DOHH2 (cell line): ENCODE measurements around the gene VPS13A.

Source experiments
- EZH2phosphoT487 ChIP-seq: fragments of 200-600 bp; sonication (generic); IDR thresholded peaks from 2 replicates; pipeline ENCODE4 v1.6.1; 2017; ENCODE audit warnings: borderline replicate concordance, mild to moderate bottlenecking, antibody characterized with exemption, low read length, moderate library complexity, mixed read lengths
- TF ChIP-seq, protein P1 (sequence below): fragments of 200-600 bp; sonication (generic); IDR thresholded peaks from one replicate; pipeline ENCODE4 v1.5.1; 2014; ENCODE audit warnings: antibody characterized with exemption, mild to moderate bottlenecking, low read depth, low read length; ENCODE audit not compliant: poor library complexity, severe bottlenecking

GRCh38 chr9:77422969-77423368 is 245.6 kb downstream of the VPS13A start:
- TF ChIP-seq, protein P1, sequence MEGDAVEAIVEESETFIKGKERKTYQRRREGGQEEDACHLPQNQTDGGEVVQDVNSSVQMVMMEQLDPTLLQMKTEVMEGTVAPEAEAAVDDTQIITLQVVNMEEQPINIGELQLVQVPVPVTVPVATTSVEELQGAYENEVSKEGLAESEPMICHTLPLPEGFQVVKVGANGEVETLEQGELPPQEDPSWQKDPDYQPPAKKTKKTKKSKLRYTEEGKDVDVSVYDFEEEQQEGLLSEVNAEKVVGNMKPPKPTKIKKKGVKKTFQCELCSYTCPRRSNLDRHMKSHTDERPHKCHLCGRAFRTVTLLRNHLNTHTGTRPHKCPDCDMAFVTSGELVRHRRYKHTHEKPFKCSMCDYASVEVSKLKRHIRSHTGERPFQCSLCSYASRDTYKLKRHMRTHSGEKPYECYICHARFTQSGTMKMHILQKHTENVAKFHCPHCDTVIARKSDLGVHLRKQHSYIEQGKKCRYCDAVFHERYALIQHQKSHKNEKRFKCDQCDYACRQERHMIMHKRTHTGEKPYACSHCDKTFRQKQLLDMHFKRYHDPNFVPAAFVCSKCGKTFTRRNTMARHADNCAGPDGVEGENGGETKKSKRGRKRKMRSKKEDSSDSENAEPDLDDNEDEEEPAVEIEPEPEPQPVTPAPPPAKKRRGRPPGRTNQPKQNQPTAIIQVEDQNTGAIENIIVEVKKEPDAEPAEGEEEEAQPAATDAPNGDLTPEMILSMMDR, result no peak
- no peak for TF ChIP-seq EZH2phosphoT487
